Retina (tissue), 1 donor: ENCODE data around the gene PTPRN2.
"Not testable (repeated sequence)": the region's sequence is repeated elsewhere in the genome, so short reads cannot be mapped to it uniquely, and the experiment has no call there.

Source experiments
- DNase-seq: peaks from one replicate; pipeline ENCODE4 v3.0.0-alpha.2; 2016

PTPRN2 gene

DNA sequence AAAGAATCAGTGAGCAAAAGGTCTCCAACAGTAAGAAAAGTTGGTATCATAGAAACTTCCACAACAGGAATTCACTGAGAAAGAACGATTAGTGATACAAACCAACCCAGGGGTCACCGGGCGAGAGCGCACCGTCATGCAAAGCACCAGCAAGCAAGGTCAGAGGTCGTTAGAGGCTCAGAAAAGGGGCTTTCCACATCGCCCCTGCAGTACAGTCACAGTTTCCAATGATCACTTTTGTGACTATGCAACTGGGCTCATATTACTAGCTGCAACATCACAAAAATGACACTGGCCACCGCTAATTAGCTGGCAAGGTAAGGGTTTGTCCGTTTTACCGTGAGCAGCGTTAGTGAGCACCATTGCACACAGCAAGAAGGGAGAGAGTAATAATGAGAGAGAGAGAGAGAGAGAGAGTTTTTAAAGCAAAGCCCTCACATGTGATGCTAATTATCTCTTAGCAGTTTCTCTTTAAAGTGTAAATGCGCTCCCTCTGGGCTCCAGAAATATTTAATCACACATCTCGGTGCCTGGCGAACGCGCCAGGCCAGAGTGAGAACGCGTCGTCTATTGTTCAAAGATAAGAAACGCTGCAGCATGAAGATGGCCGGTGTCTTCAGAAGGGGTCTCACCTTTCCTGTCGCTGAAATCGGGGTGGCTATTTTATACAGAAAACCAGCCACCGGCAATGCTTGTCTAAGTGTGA, 1013.4 kb downstream of the PTPRN2 start:
- DNase-seq = no peak

DNA sequence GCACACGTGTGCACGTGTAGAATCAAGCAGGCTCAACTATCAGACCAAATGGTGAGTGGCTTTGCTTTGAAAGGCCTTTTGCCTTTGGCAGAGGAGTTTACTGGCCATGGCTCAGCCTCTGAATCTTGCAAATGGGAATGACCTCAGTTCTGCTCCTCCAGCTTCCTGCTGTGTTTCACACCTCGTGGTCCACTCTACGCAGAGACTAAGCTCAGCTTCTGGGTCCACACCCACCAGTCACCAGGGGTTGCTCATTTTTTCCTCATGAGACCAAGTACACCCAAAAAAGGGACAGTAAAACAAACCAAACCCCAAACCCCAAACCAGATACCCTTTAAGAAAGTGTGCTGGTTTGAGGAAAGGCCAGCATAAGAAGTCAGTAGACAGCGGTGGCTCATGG, 1014.4 kb downstream of the PTPRN2 start:
- DNase-seq = no peak

DNA sequence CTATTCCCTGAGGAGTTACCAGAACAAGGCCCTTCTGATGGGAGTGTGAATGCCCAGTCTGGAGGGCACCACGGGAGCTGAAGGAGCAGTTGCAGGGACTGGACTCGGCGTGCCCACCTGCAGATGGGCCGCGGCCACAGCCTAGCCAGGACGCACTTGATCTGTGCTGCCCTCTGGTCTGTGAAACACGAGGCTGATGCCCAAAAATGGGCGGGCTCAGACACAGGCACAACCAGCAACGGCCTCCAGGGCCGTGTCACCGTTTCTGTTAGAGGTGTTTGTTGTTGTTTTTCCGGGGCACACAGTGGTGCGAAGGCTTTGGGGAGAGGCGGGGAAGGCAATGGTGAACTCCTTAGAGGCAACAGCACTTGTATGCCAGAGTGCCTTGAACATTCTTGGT, 1015.0 kb downstream of the PTPRN2 start:
- no peak for DNase-seq

DNA sequence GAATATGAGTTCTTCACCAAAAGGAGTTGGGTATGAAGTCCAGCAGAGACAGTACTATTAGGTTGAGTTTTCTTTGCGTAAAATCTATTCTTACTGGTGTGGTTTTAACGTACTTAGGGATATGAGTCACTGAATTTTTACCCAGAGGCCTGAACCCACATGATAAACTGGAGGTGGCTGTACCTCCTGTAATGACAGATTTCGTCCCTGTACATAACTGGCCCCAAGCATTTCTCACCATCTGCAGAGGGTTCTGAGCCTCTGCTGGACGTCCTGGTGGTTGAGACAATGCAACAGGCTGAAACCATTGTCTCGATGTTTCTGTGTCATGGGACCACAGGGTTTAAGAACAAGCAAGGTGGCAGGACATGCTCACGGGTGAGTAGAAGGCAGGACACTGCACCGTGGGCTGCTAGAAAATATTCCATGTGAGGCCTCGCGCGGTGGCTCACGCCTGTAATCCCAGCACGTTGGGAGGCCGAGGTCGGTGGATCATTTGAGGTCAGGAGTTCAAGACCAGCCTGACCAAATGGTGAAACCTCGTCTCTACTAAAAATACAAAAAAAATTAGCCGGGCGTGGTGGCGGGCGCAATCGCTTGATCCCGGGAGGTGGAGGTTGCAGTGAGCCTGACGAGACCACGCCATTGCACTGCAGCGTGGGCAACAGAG, 1017.0 kb downstream of the PTPRN2 start:
- DNase-seq = no peak

DNA sequence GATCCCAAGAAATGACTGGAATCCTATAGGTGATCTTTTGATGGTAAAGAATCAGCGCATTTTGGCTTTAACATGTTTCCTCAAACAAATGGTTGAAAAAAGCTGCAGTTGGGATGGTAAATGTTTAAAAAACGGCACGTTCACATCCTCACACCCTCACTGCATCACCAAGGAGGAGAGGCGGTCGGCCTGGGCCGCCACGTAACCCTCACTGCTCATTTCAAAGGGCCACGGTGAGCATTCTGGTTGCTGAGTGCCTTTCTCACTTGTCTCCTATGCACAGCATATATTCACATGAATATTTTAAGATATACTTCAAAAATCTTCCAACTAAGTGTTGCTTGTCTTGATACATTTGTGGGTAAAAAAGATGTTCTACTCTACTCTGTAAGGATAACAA, 1017.7 kb downstream of the PTPRN2 start:
- DNase-seq = no peak

DNA sequence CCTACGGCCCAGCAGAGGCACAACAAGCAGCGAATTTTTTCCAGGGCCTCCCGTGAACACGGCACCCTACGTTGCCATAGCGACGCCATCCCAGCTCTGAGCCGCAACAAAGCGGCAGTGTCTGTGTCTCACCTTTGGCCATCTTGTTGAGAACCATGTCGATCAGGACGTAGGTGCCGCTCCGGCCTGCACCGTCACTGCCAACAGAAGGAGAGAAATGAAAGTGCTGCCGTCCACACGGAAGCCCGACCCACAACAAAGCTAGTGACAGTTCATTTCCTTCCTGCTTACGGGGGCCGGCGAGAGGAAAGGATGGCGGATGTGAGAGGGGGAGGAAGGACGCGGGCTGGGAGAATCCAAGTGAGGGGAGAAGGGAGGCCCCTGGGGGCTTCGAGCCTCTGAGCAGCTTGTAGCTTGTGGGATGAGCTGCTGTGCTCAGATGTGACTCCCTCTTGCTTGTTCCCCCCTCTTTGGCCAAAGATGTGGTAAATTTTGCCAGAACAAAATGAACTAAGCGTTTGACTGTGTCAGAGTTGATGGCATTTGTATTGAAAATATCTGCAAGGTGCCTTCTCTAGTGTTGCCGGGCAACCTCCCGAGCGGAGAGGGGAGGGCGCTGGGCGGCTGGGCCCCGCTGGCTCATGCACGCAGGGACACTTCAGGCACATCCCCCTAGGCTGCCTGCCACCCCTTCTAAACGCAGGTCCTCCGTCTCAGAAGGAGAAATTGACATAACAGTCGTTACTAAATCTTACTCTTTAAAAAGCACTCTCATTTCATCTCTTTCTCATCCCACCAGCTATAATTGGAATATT, 1018.6 kb downstream of the PTPRN2 start:
- DNase-seq = peak; percentile 86

DNA sequence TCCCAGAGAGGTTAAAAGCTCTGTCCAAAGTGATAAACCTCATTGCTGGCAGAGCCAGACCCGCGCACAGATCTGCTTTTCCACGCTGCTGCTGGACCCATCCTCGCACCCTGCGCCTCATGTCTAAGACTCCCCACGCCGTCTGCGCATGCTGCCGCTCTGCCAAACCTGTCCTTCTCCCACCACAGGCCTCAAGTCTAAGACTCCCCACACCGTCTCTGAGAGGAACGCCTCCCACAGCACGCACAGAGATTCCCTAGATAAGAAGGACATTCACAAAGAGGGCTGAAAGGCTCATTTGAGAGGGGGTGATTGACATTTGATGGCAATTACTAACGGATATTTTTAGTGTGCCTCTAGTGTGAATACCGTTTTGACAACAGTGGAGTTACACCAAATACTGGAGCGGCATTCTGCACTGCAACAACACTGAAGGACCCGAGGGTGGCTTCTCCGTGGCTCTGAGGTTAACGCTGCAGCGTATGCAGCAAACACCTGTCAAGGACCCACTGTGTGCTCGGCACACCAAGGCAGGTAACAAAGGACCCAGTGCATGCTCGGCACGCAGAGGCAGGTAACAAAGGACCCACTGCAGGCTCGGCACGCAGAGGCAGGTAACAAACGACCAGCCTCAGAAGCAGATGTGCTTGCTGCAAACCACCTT, 1019.4 kb downstream of the PTPRN2 start:
- DNase-seq = no peak

DNA sequence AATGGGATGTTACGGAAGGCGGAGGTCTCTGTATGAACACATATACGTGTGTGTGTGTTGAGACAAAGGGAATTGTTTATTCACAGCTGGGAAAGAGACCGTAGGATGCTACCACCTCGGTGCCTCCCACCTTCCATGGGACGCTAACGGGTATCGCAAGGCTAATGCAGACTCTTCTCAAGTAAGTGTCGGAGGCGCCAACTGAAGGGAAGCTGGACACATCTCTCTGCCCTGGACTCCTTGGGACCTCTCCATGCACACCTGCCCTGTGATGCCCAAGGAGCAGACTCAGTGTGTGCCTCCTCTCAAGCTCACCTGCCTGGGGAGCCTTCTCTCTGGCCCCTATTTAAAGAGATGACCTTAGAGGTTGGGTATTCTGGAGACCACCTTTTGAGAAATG, 1020.0 kb downstream of the PTPRN2 start:
- DNase-seq = no peak

DNA sequence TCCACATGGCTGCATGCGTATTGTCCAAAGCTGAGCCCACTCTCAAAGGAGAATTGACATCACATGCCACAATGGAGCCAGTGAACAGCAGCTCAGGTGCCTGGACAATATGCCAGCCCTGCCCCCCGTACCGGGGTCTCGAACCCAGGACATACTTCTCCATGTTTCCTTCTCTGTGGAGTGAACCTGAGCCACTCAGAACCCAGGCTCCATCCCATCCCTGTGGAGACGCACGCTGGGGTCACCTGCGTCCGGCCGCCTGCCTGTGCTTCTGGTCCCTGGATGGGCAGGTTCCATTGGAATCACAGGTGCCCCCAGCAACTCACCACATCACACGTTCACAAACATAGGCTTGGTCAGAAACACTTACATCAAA, 1021.0 kb downstream of the PTPRN2 start:
- no peak for DNase-seq

DNA sequence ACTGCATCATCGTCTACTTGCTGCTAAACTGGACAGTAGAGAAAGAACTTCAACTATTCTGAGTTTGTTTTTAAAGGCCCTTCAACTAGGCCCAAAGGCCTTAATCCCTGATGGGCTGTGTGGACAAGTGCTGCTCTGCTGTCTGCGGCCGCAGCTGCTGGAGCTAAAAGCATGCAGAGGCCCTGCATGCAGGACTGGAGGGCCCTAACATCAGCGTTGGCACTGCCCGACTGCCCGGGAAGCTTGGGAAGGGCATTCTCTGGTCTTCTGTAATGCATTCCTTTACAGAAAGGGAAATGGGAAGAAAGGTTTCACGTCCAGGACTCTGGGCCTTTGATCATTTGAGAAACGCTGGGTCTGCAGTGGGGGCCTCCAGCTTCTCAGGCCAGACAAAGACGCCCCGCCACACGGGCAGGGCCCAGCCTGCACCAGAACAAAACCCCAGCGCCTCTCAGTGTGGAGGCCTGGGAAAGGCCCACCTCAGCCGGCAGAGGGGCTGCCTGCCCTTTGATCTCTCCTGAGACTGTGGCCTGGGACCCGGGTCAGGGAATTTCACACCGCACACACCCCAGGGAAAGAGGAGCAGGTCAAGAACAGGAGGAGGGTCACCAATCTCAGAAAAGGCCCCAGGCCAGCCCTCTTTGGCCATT, 1021.5 kb downstream of the PTPRN2 start:
- DNase-seq = no peak

DNA sequence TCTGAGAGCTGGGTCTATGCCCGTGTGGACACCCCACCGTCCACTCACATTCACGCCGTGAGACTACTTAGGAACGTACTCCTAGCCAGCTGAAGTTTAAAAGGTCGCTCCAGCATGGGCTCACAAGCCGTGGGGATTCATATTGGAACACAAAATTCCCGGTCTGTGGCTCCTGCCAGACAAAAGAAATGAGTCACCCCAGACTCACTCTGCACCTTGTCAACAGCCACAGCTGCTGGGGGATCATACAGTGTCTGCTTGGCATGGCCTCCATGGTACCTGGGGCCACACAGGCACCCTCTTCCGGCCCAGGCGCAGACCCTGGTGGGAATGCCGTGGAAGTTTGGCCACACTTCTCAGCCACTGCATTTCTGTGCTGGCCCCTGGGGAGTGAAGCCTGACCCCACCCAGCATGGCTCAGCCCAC, 1022.4 kb downstream of the PTPRN2 start:
- DNase-seq = no peak

DNA sequence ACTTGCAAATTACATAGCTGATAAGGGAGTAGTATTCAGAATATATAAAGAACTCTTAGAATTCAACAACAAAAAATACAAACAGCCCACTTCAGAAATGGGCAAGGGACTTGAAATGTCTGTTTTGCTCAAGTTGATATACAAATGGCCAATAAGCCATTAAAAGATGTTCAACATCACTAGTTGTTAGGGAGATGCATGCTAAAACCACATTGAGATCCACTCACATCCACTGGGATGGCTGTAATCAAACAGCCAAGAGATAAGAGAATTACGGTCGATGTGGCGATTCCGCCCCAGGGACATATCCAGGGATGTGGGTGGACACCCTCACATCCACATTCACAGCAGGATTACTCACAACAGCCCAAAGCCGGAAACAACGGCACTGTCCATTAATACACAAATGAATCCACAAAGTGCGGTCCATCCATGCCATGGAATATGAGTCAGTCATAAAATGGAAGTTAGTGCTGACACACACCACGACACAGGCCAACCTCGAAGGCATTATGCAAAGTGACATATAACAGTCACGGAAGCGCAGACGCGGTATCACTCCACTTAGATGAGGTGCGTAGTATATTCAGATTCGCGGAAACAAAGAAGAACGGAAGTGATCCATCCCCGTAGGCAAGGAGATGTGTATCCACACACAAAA, 1023.0 kb downstream of the PTPRN2 start:
- DNase-seq = no peak

DNA sequence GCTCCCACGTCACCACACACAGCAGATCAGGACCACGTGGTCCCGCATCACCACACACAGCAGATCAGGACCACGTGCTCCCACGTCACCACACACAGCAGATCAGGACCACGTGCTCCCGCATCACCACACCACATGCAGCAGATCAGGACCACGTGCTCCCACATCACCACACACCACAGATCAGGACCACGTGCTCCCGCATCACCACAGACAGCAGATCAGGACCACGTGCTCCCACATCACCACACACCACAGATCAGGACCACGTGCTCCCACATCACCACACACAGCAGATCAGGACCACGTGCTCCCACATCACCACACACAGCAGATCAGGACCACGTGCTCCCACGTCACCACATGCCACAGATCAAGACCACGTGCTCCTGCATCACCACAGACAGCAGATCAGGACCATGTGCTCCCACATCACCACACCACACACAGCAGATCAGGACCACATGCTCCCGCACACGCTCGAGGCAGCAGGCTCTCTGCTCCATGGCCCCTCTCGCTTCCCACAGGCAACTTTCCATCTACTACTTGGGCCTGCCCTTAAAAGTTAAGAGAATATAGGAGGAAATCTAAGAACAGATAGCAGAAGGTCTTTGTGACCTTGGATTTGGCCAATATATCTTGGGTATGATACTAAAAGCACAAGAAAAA, 1024.0 kb downstream of the PTPRN2 start:
- DNase-seq = not testable (repeated sequence)

DNA sequence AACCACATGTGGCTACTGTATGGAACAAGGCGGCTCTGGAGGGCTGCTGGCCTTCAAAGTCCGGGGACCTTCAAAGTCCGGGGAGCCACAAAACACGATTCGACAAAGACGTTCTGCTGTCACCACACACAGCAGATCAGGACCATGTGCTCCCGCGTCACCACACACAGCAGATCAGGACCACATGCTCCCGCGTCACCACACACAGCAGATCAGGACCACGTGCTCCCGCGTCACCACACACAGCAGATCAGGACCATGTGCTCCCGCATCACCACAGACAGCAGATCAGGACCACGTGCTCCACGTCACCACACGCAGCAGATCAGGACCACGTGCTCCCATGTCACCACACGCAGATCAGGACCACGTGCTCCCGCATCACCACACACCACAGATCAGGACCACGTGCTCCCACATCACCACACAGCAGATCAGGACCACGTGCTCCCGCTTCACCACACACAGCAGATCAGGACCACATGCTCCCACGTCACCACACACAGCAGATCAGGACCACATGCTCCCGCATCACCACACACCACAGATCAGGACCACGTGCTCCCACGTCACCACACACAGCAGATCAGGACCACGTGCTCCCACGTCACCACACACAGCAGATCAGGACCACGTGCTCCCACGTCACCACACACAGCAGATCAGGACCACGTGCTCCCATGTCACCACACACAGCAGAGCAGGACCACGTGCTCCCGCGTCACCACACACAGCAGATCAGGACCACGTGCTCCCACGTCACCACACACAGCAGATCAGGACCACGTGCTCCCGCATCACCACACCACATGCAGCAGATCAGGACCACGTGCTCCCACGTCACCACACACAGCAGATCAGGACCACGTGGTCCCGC, 1024.9 kb downstream of the PTPRN2 start:
- not testable (repeated sequence) for DNase-seq

DNA sequence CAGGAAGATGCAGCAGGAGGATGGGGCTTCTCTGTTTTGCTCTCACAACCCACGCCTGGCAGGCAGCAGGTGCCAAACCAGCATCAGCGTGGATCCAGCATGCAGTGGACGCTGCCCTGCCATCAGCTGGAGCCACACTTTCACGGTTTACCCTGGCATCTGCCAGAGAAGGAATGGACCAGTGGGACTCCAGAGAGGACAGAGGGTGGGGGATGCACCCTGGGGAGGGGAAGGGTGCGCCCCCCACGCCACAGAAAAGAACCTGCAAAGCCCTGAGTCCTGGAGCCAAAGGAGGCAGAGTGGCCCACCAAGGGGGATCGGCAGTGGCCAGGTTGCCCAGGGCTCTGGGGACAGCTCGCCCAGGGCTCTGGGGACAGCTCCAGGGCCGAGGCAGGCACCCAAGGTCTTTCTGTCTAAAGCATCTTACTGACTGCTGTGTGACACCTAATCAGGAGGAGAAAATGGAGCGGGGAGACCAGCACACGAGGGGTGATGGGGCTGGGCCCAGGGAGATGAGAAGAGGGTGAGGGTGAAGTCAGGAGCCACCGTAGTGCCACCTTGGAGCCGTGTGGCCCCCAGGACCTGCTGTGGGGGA, 1025.7 kb downstream of the PTPRN2 start:
- no peak for DNase-seq

DNA sequence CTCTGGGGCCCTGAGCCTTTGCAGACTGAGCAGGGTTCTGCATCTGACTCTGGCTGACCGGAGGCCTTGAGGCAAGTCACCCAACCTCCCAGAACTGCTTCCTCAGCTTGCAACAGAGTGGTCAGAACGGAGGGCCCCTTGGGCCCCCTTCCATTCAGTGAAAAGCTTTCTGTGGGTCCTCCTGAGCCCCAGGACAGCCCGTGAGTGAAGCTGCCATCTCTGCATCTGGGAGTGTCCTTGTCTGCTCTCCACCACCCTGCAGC, 1026.2 kb downstream of the PTPRN2 start:
- DNase-seq = no peak

DNA sequence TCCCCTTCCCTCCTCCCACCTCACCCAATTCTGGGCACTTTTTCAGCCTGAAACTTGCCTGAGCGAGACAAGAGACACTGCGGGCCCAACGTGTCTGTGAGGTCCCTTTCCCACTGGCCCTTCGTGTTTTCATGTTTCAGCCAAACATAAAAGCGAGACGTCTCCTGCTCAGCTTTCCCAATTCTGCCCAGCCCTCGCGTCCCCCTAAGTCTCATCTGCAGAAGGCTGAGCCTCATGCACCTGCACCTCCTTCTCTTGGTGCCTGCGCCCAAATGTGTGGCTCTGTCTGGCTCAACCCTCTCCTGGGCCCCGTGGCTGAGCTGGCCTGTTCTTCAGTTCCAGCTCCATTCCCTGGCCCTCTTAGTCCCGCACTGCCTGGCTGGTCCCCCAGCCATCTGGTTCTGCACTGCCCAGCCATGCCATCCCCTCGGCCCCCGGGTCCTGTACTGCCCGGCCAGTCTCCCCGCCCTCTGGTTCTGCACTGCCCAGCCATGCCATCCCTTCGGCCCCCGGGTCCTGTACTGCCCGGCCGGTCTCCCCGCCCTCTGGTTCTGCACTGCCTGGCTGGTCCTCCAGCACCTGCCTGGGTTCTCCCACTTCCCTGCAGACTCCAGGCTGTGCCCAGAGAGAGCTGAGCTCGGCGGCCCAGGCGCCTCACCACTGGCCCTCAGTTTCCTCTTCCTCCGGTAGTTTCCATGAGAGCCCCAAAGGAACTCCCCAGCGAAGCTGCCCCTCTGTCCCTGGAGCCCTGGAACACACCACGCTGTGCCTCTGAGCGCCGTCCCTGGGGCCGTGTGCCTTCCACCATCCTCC, 1026.7 kb downstream of the PTPRN2 start:
- no peak for DNase-seq

DNA sequence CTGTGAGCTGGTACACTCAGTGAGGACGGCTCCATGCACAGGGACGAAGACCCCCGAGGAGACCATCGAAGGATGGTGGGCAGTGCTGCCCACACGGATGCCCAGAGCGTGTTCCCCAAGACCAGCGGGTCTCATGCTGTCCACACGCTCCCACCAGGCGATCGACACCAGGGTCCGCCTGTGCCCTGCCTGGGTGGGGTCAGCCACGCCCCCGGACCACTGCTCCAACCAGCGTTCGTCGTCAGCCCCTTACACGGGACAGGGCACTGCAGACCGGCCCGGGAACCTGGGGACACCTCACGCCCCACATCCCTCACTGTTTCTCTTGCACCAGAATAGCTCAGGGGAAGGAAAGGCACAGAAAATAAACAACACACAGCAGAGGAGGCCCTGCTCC, 1027.4 kb downstream of the PTPRN2 start:
- DNase-seq = no peak

DNA sequence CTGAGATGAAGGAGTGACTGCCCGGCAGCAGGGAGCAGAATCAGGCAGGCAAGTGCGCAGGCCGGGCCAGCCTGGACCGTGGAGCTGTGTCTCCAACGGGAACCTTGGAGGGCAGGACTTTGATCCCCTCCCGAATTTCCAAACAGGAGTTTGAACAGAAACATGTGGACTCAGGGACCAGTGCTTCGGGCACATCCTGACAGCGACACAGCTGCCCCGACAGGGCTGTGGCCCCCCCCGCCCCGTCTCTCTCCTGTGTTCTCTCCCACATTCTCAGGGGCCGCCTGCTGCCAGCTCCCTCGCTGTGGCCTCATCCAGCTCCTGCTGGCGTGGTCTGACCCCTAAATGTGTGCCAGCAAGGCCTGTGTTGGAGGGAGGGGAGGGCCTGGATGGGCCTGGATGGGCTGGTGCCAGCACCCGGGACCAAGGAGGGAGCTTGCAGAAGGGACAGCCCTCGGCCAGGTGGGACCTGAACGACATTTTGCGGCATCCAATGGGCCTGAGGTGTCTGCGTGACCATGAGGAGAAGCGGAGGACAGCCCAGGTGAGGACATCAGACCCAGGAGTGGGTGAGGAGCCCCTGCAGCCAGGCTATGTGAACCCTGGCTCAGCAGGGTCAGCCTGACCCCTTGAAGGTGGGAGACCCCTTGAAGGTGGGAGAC, 1027.9 kb downstream of the PTPRN2 start:
- DNase-seq = no peak
